Epithelial cell of prostate (primary cell): ENCODE data around the gene ZNRF3.
"Not testable (repeated sequence)": the region's sequence is repeated elsewhere in the genome, so short reads cannot be mapped to it uniquely, and the experiment has no call there.

Source experiments
- DNase-seq: peaks from one replicate; pipeline ENCODE4 v3.0.0-alpha.2; 2011; ENCODE audit warnings: low read depth, low spot score
- H3K27ac ChIP-seq: fragments of 450-650 bp; 2 replicates; pipeline ENCODE4 v1.5.1; 2017; ENCODE audit warnings: mild to moderate bottlenecking

ZNRF3 gene

GRCh38 chr22:28927630-28928029 is 44.3 kb downstream of the ZNRF3 start:
- no peak for DNase-seq
- H3K27ac ChIP-seq: no peak overlapping the region

- DNase-seq: no peak
- no peak overlapping the region for H3K27ac ChIP-seq
Observed at GRCh38 chr22:28929197-28929596, 45.8 kb downstream of the ZNRF3 start.

GRCh38 chr22:28930357-28931007 is 47.1 kb downstream of the ZNRF3 start:
- DNase-seq: no peak
- H3K27ac ChIP-seq: no peak overlapping the region

GRCh38 chr22:28931844-28932567 is 48.6 kb downstream of the ZNRF3 start:
- no peak for DNase-seq
- H3K27ac ChIP-seq: no peak overlapping the region

- H3K27ac ChIP-seq: no peak overlapping the region
- DNase-seq: no peak
Observed at GRCh38 chr22:28933321-28933720, 49.9 kb downstream of the ZNRF3 start.

GRCh38 chr22:28934026-28934425 is 50.7 kb downstream of the ZNRF3 start:
- no peak for DNase-seq
- H3K27ac ChIP-seq: no peak overlapping the region

- no peak for DNase-seq
- H3K27ac ChIP-seq: no peak overlapping the region
Observed at GRCh38 chr22:28935140-28935539, 51.8 kb downstream of the ZNRF3 start.

GRCh38 chr22:28935713-28936112 is 52.3 kb downstream of the ZNRF3 start:
- H3K27ac ChIP-seq: no peak overlapping the region
- DNase-seq: no peak

GRCh38 chr22:28936200-28936599 is 52.8 kb downstream of the ZNRF3 start:
- DNase-seq: no peak
- no peak overlapping the region for H3K27ac ChIP-seq

GRCh38 chr22:28937206-28938025 is 54.0 kb downstream of the ZNRF3 start:
- no peak for DNase-seq
- no peak overlapping the region for H3K27ac ChIP-seq

GRCh38 chr22:28938286-28938833 is 55.0 kb downstream of the ZNRF3 start:
- H3K27ac ChIP-seq: no peak overlapping the region
- DNase-seq: no peak

GRCh38 chr22:28939394-28939793 is 56.0 kb downstream of the ZNRF3 start:
- DNase-seq: no peak
- no peak overlapping the region for H3K27ac ChIP-seq

GRCh38 chr22:28939932-28940331 is 56.6 kb downstream of the ZNRF3 start:
- H3K27ac ChIP-seq: no peak overlapping the region
- DNase-seq: no peak

- H3K27ac ChIP-seq: no peak overlapping the region
Observed at GRCh38 chr22:28940441-28940840, 57.1 kb downstream of the ZNRF3 start.

GRCh38 chr22:28942333-28942732 is 59.0 kb downstream of the ZNRF3 start:
- no peak for DNase-seq
- no peak overlapping the region for H3K27ac ChIP-seq

More at GRCh38 chr22:28940441-28940840, 57.1 kb downstream of the ZNRF3 start:
- DNase-seq: no peak

- H3K27ac ChIP-seq: no peak overlapping the region
- no peak for DNase-seq
Observed at GRCh38 chr22:28942801-28943500, 59.6 kb downstream of the ZNRF3 start.

GRCh38 chr22:28943501-28943879 is 60.1 kb downstream of the ZNRF3 start:
- H3K27ac ChIP-seq: no peak overlapping the region
- DNase-seq: no peak

GRCh38 chr22:28947125-28947524 is 63.8 kb downstream of the ZNRF3 start:
- no peak for DNase-seq
- H3K27ac ChIP-seq: no peak overlapping the region

GRCh38 chr22:28948424-28948823 is 65.1 kb downstream of the ZNRF3 start:
- no peak overlapping the region for H3K27ac ChIP-seq
- DNase-seq: no peak

- DNase-seq, H3K27ac ChIP-seq: not testable (repeated sequence)
Observed at GRCh38 chr22:28948860-28949551, 65.6 kb downstream of the ZNRF3 start.
